Measurements from ENCODE around the gene ADD3.
"Not testable (repeated sequence)": the region's sequence is repeated elsewhere in the genome, so short reads cannot be mapped to it uniquely, and the experiment has no call there.

ADD3 gene

GRCh38 chr10:110049889-110050591 lies 42.3 kb downstream of the ADD3 start:
- DNase-seq (ENCODE audit: low read depth); H3K4me3 ChIP-seq (ENCODE audit: low read depth, low read length): not testable (repeated sequence)

- no peak for DNase-seq (ENCODE audit: low read depth)
- no peak overlapping the region for H3K4me3 ChIP-seq (ENCODE audit: low read depth, low read length)
Measured at GRCh38 chr10:110051487-110051886, 43.7 kb downstream of the ADD3 start.

GRCh38 chr10:110052916-110053315 lies 45.1 kb downstream of the ADD3 start:
- no peak overlapping the region for H3K4me3 ChIP-seq (ENCODE audit: low read depth, low read length)
- DNase-seq (ENCODE audit: low read depth), result no peak

- H3K4me3 ChIP-seq (ENCODE audit: low read depth, low read length), result no peak overlapping the region
- DNase-seq (ENCODE audit: low read depth), result no peak
Measured at GRCh38 chr10:110056822-110057221, 49.0 kb downstream of the ADD3 start.

- DNase-seq (ENCODE audit: low read depth), result no peak
- H3K4me3 ChIP-seq (ENCODE audit: low read depth, low read length), result no peak overlapping the region
Measured at GRCh38 chr10:110057456-110057855, 49.7 kb downstream of the ADD3 start.

- no peak overlapping the region for H3K4me3 ChIP-seq (ENCODE audit: low read depth, low read length)
- DNase-seq (ENCODE audit: low read depth), result no peak
Measured at GRCh38 chr10:110058212-110058611, 50.4 kb downstream of the ADD3 start.

- no peak overlapping the region for H3K4me3 ChIP-seq (ENCODE audit: low read depth, low read length)
- DNase-seq (ENCODE audit: low read depth), result no peak
Measured at GRCh38 chr10:110059925-110060324, 52.1 kb downstream of the ADD3 start.

- DNase-seq (ENCODE audit: low read depth), result no peak
Measured at GRCh38 chr10:110061687-110062086, 53.9 kb downstream of the ADD3 start.

GRCh38 chr10:110065269-110065668 lies 57.5 kb downstream of the ADD3 start:
- DNase-seq (ENCODE audit: low read depth), result no peak

More at GRCh38 chr10:110061687-110062086, 53.9 kb downstream of the ADD3 start:
- no peak overlapping the region for H3K4me3 ChIP-seq (ENCODE audit: low read depth, low read length)

GRCh38 chr10:110067960-110068770 lies 60.4 kb downstream of the ADD3 start:
- no peak overlapping the region for H3K4me3 ChIP-seq (ENCODE audit: low read depth, low read length)
- no peak for DNase-seq (ENCODE audit: low read depth)

More at GRCh38 chr10:110065269-110065668, 57.5 kb downstream of the ADD3 start:
- H3K4me3 ChIP-seq (ENCODE audit: low read depth, low read length), result no peak overlapping the region

GRCh38 chr10:110068780-110069179 lies 61.0 kb downstream of the ADD3 start:
- no peak overlapping the region for H3K4me3 ChIP-seq (ENCODE audit: low read depth, low read length)
- DNase-seq (ENCODE audit: low read depth), result no peak

- no peak for DNase-seq (ENCODE audit: low read depth)
- no peak overlapping the region for H3K4me3 ChIP-seq (ENCODE audit: low read depth, low read length)
Measured at GRCh38 chr10:110069502-110069982, 61.8 kb downstream of the ADD3 start.

- no peak for DNase-seq (ENCODE audit: low read depth)
- no peak overlapping the region for H3K4me3 ChIP-seq (ENCODE audit: low read depth, low read length)
Measured at GRCh38 chr10:110073896-110074295, 66.1 kb downstream of the ADD3 start.

- DNase-seq (ENCODE audit: low read depth), result no peak
- H3K4me3 ChIP-seq (ENCODE audit: low read depth, low read length), result no peak overlapping the region
Measured at GRCh38 chr10:110074298-110074697, 66.5 kb downstream of the ADD3 start.

GRCh38 chr10:110074758-110075671 lies 67.2 kb downstream of the ADD3 start:
- H3K4me3 ChIP-seq (ENCODE audit: low read depth, low read length), result no peak overlapping the region
- peak; percentile 83 for DNase-seq (ENCODE audit: low read depth)

GRCh38 chr10:110075686-110076085 lies 67.9 kb downstream of the ADD3 start:
- no peak overlapping the region for H3K4me3 ChIP-seq (ENCODE audit: low read depth, low read length)
- DNase-seq (ENCODE audit: low read depth), result no peak

- DNase-seq (ENCODE audit: low read depth), result peak; percentile 89
- no peak overlapping the region for H3K4me3 ChIP-seq (ENCODE audit: low read depth, low read length)
Measured at GRCh38 chr10:110076559-110077318, 69.0 kb downstream of the ADD3 start.

GRCh38 chr10:110077436-110078130 lies 69.8 kb downstream of the ADD3 start:
- DNase-seq (ENCODE audit: low read depth), result no peak
- H3K4me3 ChIP-seq (ENCODE audit: low read depth, low read length), result no peak overlapping the region

All from skeletal muscle cell (primary cell).